A549 (cell line): ENCODE data around the gene NEK5. TPM values are rescaled to one million over a fixed set of nuclear protein-coding genes. Genes with fewer than 3 reads are reported as not detected.

Experiments
- ATAC-seq, 2 experiments: fragments of 200-7000 bp in 1 of 2; fragments of >200 bp in 1 of 2; cut with Nextera tagmentation in 1 of 2; cut with Tn5 transposase in 1 of 2; 3 replicates each; pipeline versions ENCODE4 v1.8.0 to v1.9.1; 2018 to 2020; ENCODE audit warnings: mild to moderate bottlenecking in 1 of 2, moderate library complexity in 1 of 2
- CTCF ChIA-PET: fragments of 300-600 bp; sonication (Branson Sonifier 250); formaldehyde crosslinking; extraction: SDS; loops from one replicate; lab custom pipeline; 2021; ENCODE audit warnings: antibody characterized with exemption, inconsistent platforms; lab: Yijun Ruan, JAX
- POLR2A ChIA-PET: fragments of 350-600 bp; formaldehyde crosslinking; extraction: SDS; loops from one replicate; lab custom pipeline; 2021; ENCODE audit warnings: antibody characterized with exemption, inconsistent platforms; lab: Yijun Ruan, JAX
- DNase-seq, 2 experiments: peaks; one replicate each; pipeline versions ENCODE4 v3.0.0 to v3.0.0-alpha.2; 2011 to 2016; ENCODE audit warnings: low read depth in 1 of 2, low spot score in 1 of 2
- FAIRE-seq: peaks from 2 replicates; lab custom pipeline; 2011; peaks lifted over from hg19 to GRCh38; lab: Jason Lieb, UNC
- H3K27ac ChIP-seq, 2 experiments: fragments of >200 bp; sonication (Bioruptor Twin); formaldehyde crosslinking; 3 replicates each; pipeline ENCODE4 v1.5.1; 2016 to 2017
- H3K4me1 ChIP-seq: fragments of >200 bp; sonication (Bioruptor Twin); formaldehyde crosslinking; 3 replicates; pipeline ENCODE4 v1.6.1; 2016
- H3K4me2 ChIP-seq: fragments of >200 bp; sonication (Bioruptor Twin); formaldehyde crosslinking; 3 replicates; pipeline ENCODE4 v1.6.1; 2016
- H3K4me3 ChIP-seq: fragments of >200 bp; sonication (Bioruptor Twin); formaldehyde crosslinking; 3 replicates; pipeline ENCODE4 v1.5.1; 2016
- H3K9me3 ChIP-seq: fragments of >200 bp; sonication (Bioruptor Twin); formaldehyde crosslinking; 3 replicates; pipeline ENCODE4 v1.6.1; 2016
- CEBPB ChIP-seq, 2 experiments: fragments of >200 bp in 1 of 2; sonication (Bioruptor Twin) in 1 of 2; formaldehyde crosslinking in 1 of 2; IDR thresholded peaks; 2 replicates each; pipeline ENCODE4 v1.6.1; 2012 to 2016
- EP300 ChIP-seq, 2 experiments: fragments of >200 bp; sonication (Bioruptor Twin); formaldehyde crosslinking; IDR thresholded peaks; 2 replicates in 1 of 2; 3 replicates in 1 of 2; pipeline ENCODE4 v1.6.1; 2016 to 2017
- ESRRA ChIP-seq: fragments of 150-350 bp; IDR thresholded peaks from 2 replicates; pipeline ENCODE4 v1.6.1; 2014; ENCODE audit warnings: mild to moderate bottlenecking, low read length, borderline replicate concordance
- FOSL2 ChIP-seq, 2 experiments: fragments of 450-650 bp in 1 of 2; fragments of >200 bp in 1 of 2; sonication (Bioruptor Twin) in 1 of 2; formaldehyde crosslinking; IDR thresholded peaks; 2 replicates each; pipeline versions ENCODE4 v1.5.0 to v1.6.1; 2016 to 2020; ENCODE audit warnings: mild to moderate bottlenecking in 1 of 2, moderate library complexity in 1 of 2
- FOXS1 ChIP-seq: fragments of 250-450 bp; sonication (Bioruptor Pico); IDR thresholded peaks from 2 replicates; pipeline ENCODE4 v1.5.0; 2020; ENCODE audit warnings: mild to moderate bottlenecking, moderate library complexity
- GATA3 ChIP-seq: IDR thresholded peaks from 2 replicates; pipeline ENCODE4 v1.6.1; 2012; ENCODE audit warnings: borderline replicate concordance
- HEYL ChIP-seq: fragments of 250-450 bp; sonication (Bioruptor Pico); IDR thresholded peaks from 2 replicates; pipeline ENCODE4 v1.8.0; 2021; ENCODE audit warnings: mild to moderate bottlenecking, moderate library complexity
- HOXA7 ChIP-seq: fragments of 250-450 bp; sonication (Bioruptor Pico); IDR thresholded peaks from 2 replicates; pipeline ENCODE4 v1.5.0; 2020; ENCODE audit warnings: mild to moderate bottlenecking, moderate library complexity
- JUN ChIP-seq, 2 experiments: fragments of >200 bp; sonication (Bioruptor Twin); formaldehyde crosslinking; IDR thresholded peaks; 2 replicates in 1 of 2; 3 replicates in 1 of 2; pipeline ENCODE4 v1.6.1; 2016 to 2017
- KDM1A ChIP-seq: fragments of 200-600 bp; sonication (generic); IDR thresholded peaks from 2 replicates; pipeline ENCODE4 v1.6.1; 2016; ENCODE audit warnings: low read depth, mild to moderate bottlenecking
- KDM5A ChIP-seq: fragments of 200-600 bp; sonication (generic); IDR thresholded peaks from 2 replicates; pipeline ENCODE4 v1.6.1; 2016; ENCODE audit warnings: antibody characterized with exemption, mild to moderate bottlenecking
- NFE2L2 ChIP-seq: fragments of 150-350 bp; conservative IDR thresholded peaks from 2 replicates; pipeline ENCODE4 v1.6.1; 2014; ENCODE audit warnings: low read length
- PHF8 ChIP-seq: fragments of 200-600 bp; sonication (generic); IDR thresholded peaks from 2 replicates; pipeline ENCODE4 v1.6.1; 2016; ENCODE audit warnings: low read depth, mild to moderate bottlenecking, antibody characterized with exemption, moderate library complexity, borderline replicate concordance
- POLR2A ChIP-seq: IDR thresholded peaks from 2 replicates; pipeline ENCODE4 v1.6.1; 2012; ENCODE audit warnings: mild to moderate bottlenecking, low read length
- RAD21 ChIP-seq, 2 experiments: fragments of >200 bp in 1 of 2; sonication (Bioruptor Twin) in 1 of 2; formaldehyde crosslinking in 1 of 2; IDR thresholded peaks in 1 of 2; conservative IDR thresholded peaks in 1 of 2; 2 replicates in 1 of 2; 3 replicates in 1 of 2; pipeline ENCODE4 v1.6.1; 2012 to 2018; ENCODE audit warnings: inconsistent platforms in 1 of 2
- SREBF2 ChIP-seq: fragments of 450-650 bp; IDR thresholded peaks from 2 replicates; pipeline ENCODE4 v1.6.1; 2014; ENCODE audit warnings: mild to moderate bottlenecking, moderate library complexity
- ZNF302 ChIP-seq: fragments of 250-450 bp; sonication (Bioruptor Pico); IDR thresholded peaks from 2 replicates; pipeline ENCODE4 v1.9.0; 2021; ENCODE audit warnings: inconsistent platforms, mild to moderate bottlenecking, moderate library complexity
- ZSCAN20 ChIP-seq: fragments of 250-450 bp; sonication (Bioruptor Pico); IDR thresholded peaks from 2 replicates; pipeline ENCODE4 v1.8.0; 2022; ENCODE audit warnings: mild to moderate bottlenecking, moderate library complexity
- WGBS: methylation state at CpG from one replicate; pipeline ENCODE4 v1.1.6; 2017; ENCODE audit errors: missing lambda C conversion rate; 5-methylcytosine and 5-hydroxymethylcytosine counted together
- polyA plus RNA-seq, 4 experiments: library from polyadenylated mRNA; depleted of rRNA in 3 of 4; stranded (reverse); fragments of >200 nt; fragmentation: RNase III in 1 of 4; extraction: RNeasy Plus Mini Kit Qiagen cat#74134 plus additional on column Dnase treatment in 1 of 4; gene quantifications; 2 replicates in 3 of 4; 3 replicates in 1 of 4; pipeline ENCODE4 v1.2.3, GENCODE V29; 2011 to 2017
- TF ChIP-seq, protein P1 (sequence below): IDR thresholded peaks from 2 replicates; pipeline ENCODE4 v1.6.1; 2012; ENCODE audit warnings: low read depth, borderline replicate concordance
- TF ChIP-seq, protein P2 (sequence below): fragments of >200 bp; sonication (Bioruptor Twin); formaldehyde crosslinking; IDR thresholded peaks from 2 replicates; pipeline ENCODE4 v1.6.1; 2016
- TF ChIP-seq, protein P3 (sequence below): IDR thresholded peaks from 2 replicates; pipeline ENCODE4 v1.6.1; 2012
- TF ChIP-seq, protein P4 (sequence below): IDR thresholded peaks from 2 replicates; pipeline ENCODE4 v1.6.1; 2012

Gene NEK5
- polyA plus RNA-seq, 2 of the 4 experiments (the other 2 are of a cell fraction), result 0.08 to 0.23 TPM

DNA sequence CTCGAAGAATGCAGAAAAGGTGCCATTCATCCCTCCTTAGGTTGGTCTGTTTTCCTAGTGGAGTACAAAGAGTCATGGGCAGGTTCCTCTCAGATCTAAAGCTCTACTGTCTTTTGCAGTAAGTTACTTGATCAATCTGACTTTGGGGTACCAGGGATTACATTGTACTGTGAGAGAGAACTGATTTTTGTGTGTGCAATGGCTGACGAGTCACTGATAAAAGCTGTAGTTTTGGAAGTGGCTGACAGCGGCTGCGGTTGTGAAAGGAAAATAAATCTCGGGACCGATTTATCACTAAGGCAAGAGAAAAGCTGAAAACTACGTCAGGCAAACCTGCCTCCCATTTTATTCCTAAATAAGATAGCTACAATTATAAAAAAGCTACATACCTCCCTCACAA lies 77.5 kb downstream of the NEK5 start:
- WGBS, result 67% methylated on average over 7 of the region's 7 CpGs
- FAIRE-seq, result no peak
- H3K4me3 ChIP-seq, result no peak overlapping the region
- H3K27ac ChIP-seq, result no peak overlapping the region
- H3K9me3 ChIP-seq, result no peaks in the 10 kb centered on the region
- TF ChIP-seq NFE2L2, result no peak
- no peak for TF ChIP-seq EP300 (IDR thresholded peaks at IDR 0.05)
- TF ChIP-seq PHF8, result no peak
- no peak for TF ChIP-seq ZSCAN20
- no peak for TF ChIP-seq FOSL2 (IDR thresholded peaks at IDR 0.05)
- no peak for TF ChIP-seq FOSL2 (CRISPR knock-in tag; IDR thresholded peaks at IDR 0.05)
- TF ChIP-seq HOXA7 (CRISPR knock-in tag), result no peak
- no peak for TF ChIP-seq GATA3
- no peak for DNase-seq
- no peak for ATAC-seq
- no peak overlapping the region for H3K4me2 ChIP-seq
- no peaks in the 10 kb centered on the region for H3K4me1 ChIP-seq
- ChIA-PET CTCF (no interaction called here), POLR2A (no interaction called here)

DNA sequence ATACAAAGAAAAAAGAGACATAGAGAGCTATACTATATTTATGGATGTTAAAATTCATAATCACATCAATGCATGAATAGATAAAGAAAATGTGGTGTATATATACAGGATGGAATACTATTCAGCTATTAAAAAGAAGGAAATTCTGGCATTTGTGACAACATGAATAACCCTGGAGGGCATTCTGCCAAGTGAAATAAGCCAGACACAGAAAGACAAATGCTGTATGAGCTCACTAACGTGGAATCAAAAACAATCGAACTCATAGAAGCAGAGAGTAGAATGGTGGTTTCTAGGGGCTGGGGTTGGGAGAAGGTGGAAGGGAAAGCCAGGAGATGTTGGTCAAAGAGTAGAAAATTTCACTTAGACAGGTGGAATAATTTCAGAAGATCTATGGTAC lies 80.4 kb downstream of the NEK5 start:
- 5% methylated on average over 2 of the region's 2 CpGs for WGBS
- H3K9me3 ChIP-seq, result no peaks in the 10 kb centered on the region
- no peak for DNase-seq
- ChIA-PET CTCF (no interaction called here), POLR2A (no interaction called here)
- H3K4me2 ChIP-seq, result no peak overlapping the region
- H3K27ac ChIP-seq, result no peak overlapping the region
- TF ChIP-seq SREBF2 (no peak), CEBPB (IDR thresholded peaks at IDR 0.05) (no peak)
- TF ChIP-seq, protein P1, sequence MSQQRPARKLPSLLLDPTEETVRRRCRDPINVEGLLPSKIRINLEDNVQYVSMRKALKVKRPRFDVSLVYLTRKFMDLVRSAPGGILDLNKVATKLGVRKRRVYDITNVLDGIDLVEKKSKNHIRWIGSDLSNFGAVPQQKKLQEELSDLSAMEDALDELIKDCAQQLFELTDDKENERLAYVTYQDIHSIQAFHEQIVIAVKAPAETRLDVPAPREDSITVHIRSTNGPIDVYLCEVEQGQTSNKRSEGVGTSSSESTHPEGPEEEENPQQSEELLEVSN, result no peak
- H3K4me1 ChIP-seq, result no peaks in the 10 kb centered on the region
- no peak for ATAC-seq
- no peak for FAIRE-seq
- no peak overlapping the region for H3K4me3 ChIP-seq

DNA sequence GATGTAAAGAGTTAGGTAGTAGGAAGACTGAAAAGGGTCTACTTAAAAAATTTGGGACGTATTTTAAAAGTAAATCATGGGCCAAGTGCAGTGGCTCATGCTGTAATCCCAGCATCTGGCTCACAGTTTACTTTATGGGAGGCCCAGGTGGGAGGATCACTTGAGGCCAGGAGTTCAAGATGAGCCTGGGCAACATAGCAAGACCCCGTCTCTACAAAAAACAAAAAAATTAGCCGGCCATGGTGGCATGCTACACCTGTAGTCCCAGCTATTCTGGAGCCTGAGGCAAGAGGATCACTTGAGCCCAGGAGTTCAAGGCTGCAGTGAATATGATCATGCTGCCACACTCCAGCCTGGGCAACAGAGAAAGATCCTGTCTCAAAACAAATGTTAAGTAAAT lies 81.4 kb downstream of the NEK5 start:
- DNase-seq (no peak), FAIRE-seq (no peak), ATAC-seq (no peak)
- Histone ChIP-seq H3K4me2 (no peak overlapping the region), H3K4me3 (no peak overlapping the region), H3K27ac (no peak overlapping the region), H3K4me1 (no peaks in the 10 kb centered on the region), H3K9me3 (no peaks in the 10 kb centered on the region)
- POLR2A ChIA-PET, result no interaction called here
- TF ChIP-seq ESRRA (no peak), HOXA7 (CRISPR knock-in tag) (no peak), JUN (IDR thresholded peaks at IDR 0.05) (no peak), ZNF302 (CRISPR knock-in tag) (no peak), NFE2L2 (no peak), KDM5A (no peak), POLR2A (no peak), HEYL (no peak)
- WGBS, result 10% methylated on average over 3 of the region's 3 CpGs
- CTCF ChIA-PET, result no interaction called here

DNA sequence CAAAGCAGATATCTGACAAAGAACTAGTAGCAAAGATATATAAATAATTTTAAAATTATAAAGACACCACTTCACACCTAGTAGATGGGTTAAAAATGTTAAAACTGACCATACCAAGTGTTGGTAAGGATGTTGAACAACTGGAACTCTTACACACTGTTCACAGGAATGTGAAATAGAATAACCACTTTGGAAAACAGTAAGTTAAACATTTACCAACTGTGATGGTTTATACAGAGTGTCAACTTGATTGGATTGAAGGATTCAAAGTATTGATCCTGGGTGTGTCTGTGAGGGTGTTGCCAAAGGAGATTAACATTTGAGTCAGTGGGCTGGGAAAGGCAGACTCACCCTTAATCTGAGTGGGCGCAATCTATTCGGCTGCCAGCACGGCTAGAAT lies 85.2 kb downstream of the NEK5 start:
- 91% methylated on average over 3 of the region's 3 CpGs for WGBS
- POLR2A ChIA-PET, result no interaction called here
- no peak for ATAC-seq

More for the DNA sequence above, 85.2 kb downstream of the NEK5 start:
- FAIRE-seq, result no peak
- no peak overlapping the region for H3K4me3 ChIP-seq
- no peak for DNase-seq
- no peak overlapping the region for H3K27ac ChIP-seq
- H3K4me2 ChIP-seq, result no peak overlapping the region
- no peaks in the 10 kb centered on the region for H3K4me1 ChIP-seq
- CTCF ChIA-PET, result no interaction called here
- TF ChIP-seq, protein P2, sequence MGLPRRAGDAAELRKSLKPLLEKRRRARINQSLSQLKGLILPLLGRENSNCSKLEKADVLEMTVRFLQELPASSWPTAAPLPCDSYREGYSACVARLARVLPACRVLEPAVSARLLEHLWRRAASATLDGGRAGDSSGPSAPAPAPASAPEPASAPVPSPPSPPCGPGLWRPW, result no peak
- TF ChIP-seq, protein P3, sequence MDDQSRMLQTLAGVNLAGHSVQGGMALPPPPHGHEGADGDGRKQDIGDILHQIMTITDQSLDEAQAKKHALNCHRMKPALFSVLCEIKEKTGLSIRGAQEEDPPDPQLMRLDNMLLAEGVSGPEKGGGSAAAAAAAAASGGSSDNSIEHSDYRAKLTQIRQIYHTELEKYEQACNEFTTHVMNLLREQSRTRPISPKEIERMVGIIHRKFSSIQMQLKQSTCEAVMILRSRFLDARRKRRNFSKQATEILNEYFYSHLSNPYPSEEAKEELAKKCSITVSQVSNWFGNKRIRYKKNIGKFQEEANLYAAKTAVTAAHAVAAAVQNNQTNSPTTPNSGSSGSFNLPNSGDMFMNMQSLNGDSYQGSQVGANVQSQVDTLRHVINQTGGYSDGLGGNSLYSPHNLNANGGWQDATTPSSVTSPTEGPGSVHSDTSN, result no peak
- TF ChIP-seq KDM1A, result no peak
- no peak for TF ChIP-seq JUN (IDR thresholded peaks at IDR 0.05)
- TF ChIP-seq, protein P4, sequence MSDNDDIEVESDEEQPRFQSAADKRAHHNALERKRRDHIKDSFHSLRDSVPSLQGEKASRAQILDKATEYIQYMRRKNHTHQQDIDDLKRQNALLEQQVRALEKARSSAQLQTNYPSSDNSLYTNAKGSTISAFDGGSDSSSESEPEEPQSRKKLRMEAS, result no peak
- no peak for TF ChIP-seq FOXS1 (CRISPR knock-in tag)
- no peak for TF ChIP-seq RAD21 (conservative IDR thresholded peaks at IDR 0.05 in 1 of 2, IDR thresholded peaks at IDR 0.05 in 1 of 2)
- no peaks in the 10 kb centered on the region for H3K9me3 ChIP-seq
